GM23338 (cell line): ENCODE data around the gene NDUFS4.

ENCODE experiments used
- CREB1 ChIP-seq: fragments of 250-450 bp; sonication (Bioruptor Pico); IDR thresholded peaks from 2 replicates; pipeline ENCODE4 v1.5.0; 2020; ENCODE audit warnings: low read depth, mild to moderate bottlenecking, moderate library complexity
- EZH2 ChIP-seq: fragments of 200-600 bp; sonication (generic); IDR thresholded peaks from one replicate; pipeline ENCODE4 v1.8.0; 2017; ENCODE audit warnings: antibody characterized with exemption, mild to moderate bottlenecking, low read depth; ENCODE audit not compliant: unreplicated experiment
- EZH2phosphoT487 ChIP-seq: fragments of 200-600 bp; sonication (generic); IDR thresholded peaks from one replicate; pipeline ENCODE4 v1.8.1; 2018; ENCODE audit warnings: antibody characterized with exemption; ENCODE audit not compliant: unreplicated experiment
- JUNB ChIP-seq: IDR thresholded peaks from one replicate; pipeline ENCODE4 v1.6.1; 2016; ENCODE audit warnings: antibody characterized with exemption; ENCODE audit not compliant: unreplicated experiment
- NANOG ChIP-seq: IDR thresholded peaks from 2 replicates; pipeline ENCODE4 v1.6.1; 2016; ENCODE audit warnings: antibody characterized with exemption, borderline replicate concordance
- POLR2AphosphoS5 ChIP-seq: IDR thresholded peaks from 2 replicates; pipeline ENCODE4 v1.6.1; 2016; ENCODE audit warnings: antibody characterized with exemption, low read depth
- STAT1 ChIP-seq: IDR thresholded peaks from one replicate; pipeline ENCODE4 v1.6.1; 2016; ENCODE audit warnings: antibody characterized with exemption; ENCODE audit not compliant: unreplicated experiment
- ZNF114 ChIP-seq: fragments of 250-450 bp; sonication (Bioruptor Pico); IDR thresholded peaks from 2 replicates; pipeline ENCODE4 v1.5.0; 2020; ENCODE audit warnings: mild to moderate bottlenecking, moderate library complexity
- ZNF331 ChIP-seq: fragments of 250-450 bp; sonication (Bioruptor Pico); IDR thresholded peaks from 2 replicates; pipeline ENCODE4 v1.5.0; 2020; ENCODE audit warnings: low read depth, mild to moderate bottlenecking, moderate library complexity
- TF ChIP-seq, protein P1 (sequence below), 2 experiments: fragments of 200-600 bp in 1 of 2; sonication (generic) in 1 of 2; conservative IDR thresholded peaks; 2 replicates each; pipeline versions ENCODE4 v1.5.1 to v1.6.1; 2016 to 2017; ENCODE audit warnings: antibody characterized with exemption in 2 of 2, low read depth in 2 of 2, mild to moderate bottlenecking in 2 of 2, moderate library complexity in 1 of 2
- TF ChIP-seq, protein P2 (sequence below): IDR thresholded peaks from one replicate; pipeline ENCODE4 v1.6.1; 2018; ENCODE audit warnings: antibody characterized with exemption; ENCODE audit not compliant: unreplicated experiment
- TF ChIP-seq, protein P3 (sequence below): IDR thresholded peaks from 2 replicates; pipeline ENCODE4 v1.6.1; 2016; ENCODE audit warnings: antibody characterized with exemption

DNA sequence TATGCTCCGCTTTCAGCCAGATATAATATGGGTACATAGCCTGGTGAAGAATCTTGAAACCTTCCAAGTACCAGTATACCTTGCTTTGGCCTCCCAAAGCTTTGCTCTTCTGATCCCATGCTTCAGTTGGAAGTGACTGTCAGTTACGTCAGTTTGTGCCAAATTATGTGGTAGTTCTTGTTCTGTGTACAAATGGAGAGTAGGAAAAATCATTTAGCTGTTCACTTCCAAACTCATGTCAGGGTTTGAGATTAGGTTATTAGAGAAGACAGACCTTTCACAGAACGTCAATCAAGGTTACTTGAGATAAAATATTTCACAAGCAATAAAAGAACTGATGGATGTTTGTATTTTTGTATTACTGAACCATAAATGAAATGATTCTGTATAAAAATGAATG lies 117.2 kb downstream of the NDUFS4 start:
- TF ChIP-seq POLR2AphosphoS5 (no peak), ZNF114 (CRISPR knock-in tag) (no peak), EZH2 (no peak), CREB1 (CRISPR knock-in tag) (no peak), NANOG (no peak), EZH2phosphoT487 (no peak), STAT1 (no peak), JUNB (no peak), ZNF331 (no peak)
- TF ChIP-seq, protein P1, sequence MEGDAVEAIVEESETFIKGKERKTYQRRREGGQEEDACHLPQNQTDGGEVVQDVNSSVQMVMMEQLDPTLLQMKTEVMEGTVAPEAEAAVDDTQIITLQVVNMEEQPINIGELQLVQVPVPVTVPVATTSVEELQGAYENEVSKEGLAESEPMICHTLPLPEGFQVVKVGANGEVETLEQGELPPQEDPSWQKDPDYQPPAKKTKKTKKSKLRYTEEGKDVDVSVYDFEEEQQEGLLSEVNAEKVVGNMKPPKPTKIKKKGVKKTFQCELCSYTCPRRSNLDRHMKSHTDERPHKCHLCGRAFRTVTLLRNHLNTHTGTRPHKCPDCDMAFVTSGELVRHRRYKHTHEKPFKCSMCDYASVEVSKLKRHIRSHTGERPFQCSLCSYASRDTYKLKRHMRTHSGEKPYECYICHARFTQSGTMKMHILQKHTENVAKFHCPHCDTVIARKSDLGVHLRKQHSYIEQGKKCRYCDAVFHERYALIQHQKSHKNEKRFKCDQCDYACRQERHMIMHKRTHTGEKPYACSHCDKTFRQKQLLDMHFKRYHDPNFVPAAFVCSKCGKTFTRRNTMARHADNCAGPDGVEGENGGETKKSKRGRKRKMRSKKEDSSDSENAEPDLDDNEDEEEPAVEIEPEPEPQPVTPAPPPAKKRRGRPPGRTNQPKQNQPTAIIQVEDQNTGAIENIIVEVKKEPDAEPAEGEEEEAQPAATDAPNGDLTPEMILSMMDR (conservative IDR thresholded peaks at IDR 0.05; ENCODE audit: low read depth in 2 of 2), result no peak
- TF ChIP-seq, protein P2, sequence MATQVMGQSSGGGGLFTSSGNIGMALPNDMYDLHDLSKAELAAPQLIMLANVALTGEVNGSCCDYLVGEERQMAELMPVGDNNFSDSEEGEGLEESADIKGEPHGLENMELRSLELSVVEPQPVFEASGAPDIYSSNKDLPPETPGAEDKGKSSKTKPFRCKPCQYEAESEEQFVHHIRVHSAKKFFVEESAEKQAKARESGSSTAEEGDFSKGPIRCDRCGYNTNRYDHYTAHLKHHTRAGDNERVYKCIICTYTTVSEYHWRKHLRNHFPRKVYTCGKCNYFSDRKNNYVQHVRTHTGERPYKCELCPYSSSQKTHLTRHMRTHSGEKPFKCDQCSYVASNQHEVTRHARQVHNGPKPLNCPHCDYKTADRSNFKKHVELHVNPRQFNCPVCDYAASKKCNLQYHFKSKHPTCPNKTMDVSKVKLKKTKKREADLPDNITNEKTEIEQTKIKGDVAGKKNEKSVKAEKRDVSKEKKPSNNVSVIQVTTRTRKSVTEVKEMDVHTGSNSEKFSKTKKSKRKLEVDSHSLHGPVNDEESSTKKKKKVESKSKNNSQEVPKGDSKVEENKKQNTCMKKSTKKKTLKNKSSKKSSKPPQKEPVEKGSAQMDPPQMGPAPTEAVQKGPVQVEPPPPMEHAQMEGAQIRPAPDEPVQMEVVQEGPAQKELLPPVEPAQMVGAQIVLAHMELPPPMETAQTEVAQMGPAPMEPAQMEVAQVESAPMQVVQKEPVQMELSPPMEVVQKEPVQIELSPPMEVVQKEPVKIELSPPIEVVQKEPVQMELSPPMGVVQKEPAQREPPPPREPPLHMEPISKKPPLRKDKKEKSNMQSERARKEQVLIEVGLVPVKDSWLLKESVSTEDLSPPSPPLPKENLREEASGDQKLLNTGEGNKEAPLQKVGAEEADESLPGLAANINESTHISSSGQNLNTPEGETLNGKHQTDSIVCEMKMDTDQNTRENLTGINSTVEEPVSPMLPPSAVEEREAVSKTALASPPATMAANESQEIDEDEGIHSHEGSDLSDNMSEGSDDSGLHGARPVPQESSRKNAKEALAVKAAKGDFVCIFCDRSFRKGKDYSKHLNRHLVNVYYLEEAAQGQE, result no peak
- TF ChIP-seq, protein P3, sequence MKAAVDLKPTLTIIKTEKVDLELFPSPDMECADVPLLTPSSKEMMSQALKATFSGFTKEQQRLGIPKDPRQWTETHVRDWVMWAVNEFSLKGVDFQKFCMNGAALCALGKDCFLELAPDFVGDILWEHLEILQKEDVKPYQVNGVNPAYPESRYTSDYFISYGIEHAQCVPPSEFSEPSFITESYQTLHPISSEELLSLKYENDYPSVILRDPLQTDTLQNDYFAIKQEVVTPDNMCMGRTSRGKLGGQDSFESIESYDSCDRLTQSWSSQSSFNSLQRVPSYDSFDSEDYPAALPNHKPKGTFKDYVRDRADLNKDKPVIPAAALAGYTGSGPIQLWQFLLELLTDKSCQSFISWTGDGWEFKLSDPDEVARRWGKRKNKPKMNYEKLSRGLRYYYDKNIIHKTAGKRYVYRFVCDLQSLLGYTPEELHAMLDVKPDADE, result no peak
